Panc1 (cell line): ENCODE data around the gene MAPKAP1.

ENCODE experiments used
- POLR2AphosphoS5 ChIP-seq: IDR thresholded peaks from 2 replicates; pipeline ENCODE4 v1.6.1; 2012; ENCODE audit warnings: mild to moderate bottlenecking, low read depth, low read length, moderate library complexity
- TF ChIP-seq, protein P1 (sequence below): fragments of 450-650 bp; IDR thresholded peaks from 2 replicates; pipeline ENCODE4 v1.5.1; 2017; ENCODE audit warnings: mild to moderate bottlenecking

DNA sequence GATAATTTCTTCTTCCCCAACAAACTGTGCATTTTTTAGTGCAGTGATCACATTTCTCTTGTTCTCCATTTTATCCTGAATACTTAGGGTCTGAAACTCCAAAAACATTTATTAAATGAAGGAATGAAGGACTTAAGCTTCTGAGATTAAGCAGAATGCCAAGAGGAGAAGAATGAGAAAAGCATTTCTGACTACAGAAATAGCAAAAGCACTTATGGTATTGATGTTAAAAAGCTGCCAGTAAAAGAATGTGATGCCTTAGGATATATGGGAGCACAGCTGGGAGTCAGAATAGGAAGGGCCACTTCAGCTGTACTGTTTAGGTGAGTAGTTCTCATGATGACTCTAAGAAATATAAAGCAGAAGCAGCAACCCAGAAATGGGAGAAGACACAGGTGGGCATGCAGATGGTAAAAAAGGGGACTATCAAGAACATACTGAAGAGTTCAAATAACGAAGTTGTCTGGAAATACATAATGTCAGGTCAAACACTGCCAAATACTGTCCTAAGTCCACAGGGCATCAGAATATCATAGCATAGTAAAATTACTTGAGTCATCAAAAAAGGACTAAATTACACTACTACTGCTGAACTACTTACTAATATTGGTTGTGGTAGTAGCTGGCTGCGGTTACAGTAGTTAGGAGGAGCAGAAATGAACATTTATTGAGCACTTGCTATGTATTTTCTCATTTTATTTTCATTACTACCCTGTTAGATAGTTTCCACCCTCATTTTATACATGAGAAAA, 132.7 kb downstream of the MAPKAP1 start:
- TF ChIP-seq, protein P1, sequence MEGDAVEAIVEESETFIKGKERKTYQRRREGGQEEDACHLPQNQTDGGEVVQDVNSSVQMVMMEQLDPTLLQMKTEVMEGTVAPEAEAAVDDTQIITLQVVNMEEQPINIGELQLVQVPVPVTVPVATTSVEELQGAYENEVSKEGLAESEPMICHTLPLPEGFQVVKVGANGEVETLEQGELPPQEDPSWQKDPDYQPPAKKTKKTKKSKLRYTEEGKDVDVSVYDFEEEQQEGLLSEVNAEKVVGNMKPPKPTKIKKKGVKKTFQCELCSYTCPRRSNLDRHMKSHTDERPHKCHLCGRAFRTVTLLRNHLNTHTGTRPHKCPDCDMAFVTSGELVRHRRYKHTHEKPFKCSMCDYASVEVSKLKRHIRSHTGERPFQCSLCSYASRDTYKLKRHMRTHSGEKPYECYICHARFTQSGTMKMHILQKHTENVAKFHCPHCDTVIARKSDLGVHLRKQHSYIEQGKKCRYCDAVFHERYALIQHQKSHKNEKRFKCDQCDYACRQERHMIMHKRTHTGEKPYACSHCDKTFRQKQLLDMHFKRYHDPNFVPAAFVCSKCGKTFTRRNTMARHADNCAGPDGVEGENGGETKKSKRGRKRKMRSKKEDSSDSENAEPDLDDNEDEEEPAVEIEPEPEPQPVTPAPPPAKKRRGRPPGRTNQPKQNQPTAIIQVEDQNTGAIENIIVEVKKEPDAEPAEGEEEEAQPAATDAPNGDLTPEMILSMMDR = no peak
- TF ChIP-seq POLR2AphosphoS5 = no peak
